ENCODE results near the gene PDE8B. TPM values are rescaled to one million over a fixed set of nuclear protein-coding genes. Genes with fewer than 3 reads are reported as not detected.
A peak's percentile ranks its signal among the peaks of the same experiment; 100 is the strongest.
"Not testable (repeated sequence)": the region's sequence is repeated elsewhere in the genome, so short reads cannot be mapped to it uniquely, and the experiment has no call there.

The PDE8B gene
- total and polyA plus RNA-seq, 9 donors = 2.0 to 4.9 (median 3.2) TPM

DNA sequence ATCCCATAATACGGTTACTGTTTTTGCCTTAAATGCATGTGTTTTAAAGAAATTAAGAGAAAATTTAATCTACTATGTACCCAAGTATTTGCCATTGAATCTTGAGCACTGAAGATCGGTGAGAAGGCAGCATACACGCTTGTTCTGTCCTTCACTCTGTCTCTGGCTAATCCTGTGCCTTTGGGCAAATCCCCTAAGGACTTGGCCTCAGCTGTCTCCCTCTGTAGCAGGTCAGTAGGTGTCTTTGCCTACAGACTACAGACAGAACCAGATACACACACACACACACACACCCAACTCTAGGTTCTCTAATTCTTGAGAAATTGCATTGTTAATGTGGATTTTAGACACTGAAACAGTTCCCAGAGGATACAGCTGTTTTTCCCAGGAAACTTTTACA is 164.2 kb downstream of the PDE8B start:
- Histone ChIP-seq H3K4me1 (ENCODE audit: control insufficient read depth, insufficient read depth, low read length) (no peaks in the 10 kb centered on the region), H3K9me3 (replicated peaks; ENCODE audit: control insufficient read depth, low read depth, low read length) (no peaks in the 10 kb centered on the region), H3K36me3 (ENCODE audit: control insufficient read depth, insufficient read depth, low read length) (no peaks in the 10 kb centered on the region), H3K27ac (ENCODE audit: low read length) (no peak overlapping the region), H3K27me3 (ENCODE audit: control insufficient read depth, insufficient read depth, low read length) (no peaks in the 10 kb centered on the region), H3K4me3 (ENCODE audit: low read length) (no peak overlapping the region)
- no peak for DNase-seq
- WGBS (ENCODE audit: insufficient coverage) = 58% methylated on average over 2 of the region's 3 CpGs

DNA sequence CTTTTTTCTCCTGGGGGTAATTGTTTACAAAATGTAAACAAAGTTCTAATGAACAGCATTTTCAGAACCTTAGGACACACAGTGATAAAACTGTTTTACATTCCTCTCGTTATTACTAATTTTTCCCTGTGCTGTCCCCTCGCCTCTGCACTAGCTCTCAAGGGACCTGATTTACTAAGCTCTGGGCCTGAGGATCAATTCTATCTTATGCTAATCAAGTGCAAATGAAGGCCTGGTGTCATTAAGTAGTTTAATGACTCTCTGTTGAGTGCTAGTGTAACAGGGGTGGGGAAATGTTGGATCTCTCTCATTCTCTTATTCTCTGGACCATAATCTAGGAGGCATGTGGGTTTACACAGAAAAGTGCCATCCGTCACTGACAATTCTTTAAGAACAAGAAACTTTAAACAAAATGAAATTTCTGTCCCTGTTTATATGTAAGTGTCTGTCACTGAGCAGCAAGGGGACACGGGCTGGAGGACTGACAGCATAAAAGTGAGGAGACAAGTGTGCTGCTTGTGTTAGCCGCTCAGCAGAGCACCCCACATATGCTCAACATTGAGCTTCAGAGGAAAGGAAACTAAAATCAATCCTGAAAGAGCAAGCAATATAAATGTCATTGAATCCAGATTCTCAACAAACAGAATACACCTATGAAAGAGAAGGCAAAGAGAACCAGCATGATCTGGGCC is 166.3 kb downstream of the PDE8B start:
- Histone ChIP-seq H3K36me3 (ENCODE audit: control insufficient read depth, insufficient read depth, low read length) (no peaks in the 10 kb centered on the region), H3K9me3 (replicated peaks; ENCODE audit: control insufficient read depth, low read depth, low read length) (no peaks in the 10 kb centered on the region), H3K27ac (ENCODE audit: low read length) (no peak overlapping the region), H3K4me1 (ENCODE audit: control insufficient read depth, insufficient read depth, low read length) (no peaks in the 10 kb centered on the region), H3K4me3 (ENCODE audit: low read length) (no peak overlapping the region), H3K27me3 (ENCODE audit: control insufficient read depth, insufficient read depth, low read length) (no peaks in the 10 kb centered on the region)
- DNase-seq = no peak
- no CpG with 5 or more reads among the region's 5 CpGs for WGBS (ENCODE audit: insufficient coverage)

DNA sequence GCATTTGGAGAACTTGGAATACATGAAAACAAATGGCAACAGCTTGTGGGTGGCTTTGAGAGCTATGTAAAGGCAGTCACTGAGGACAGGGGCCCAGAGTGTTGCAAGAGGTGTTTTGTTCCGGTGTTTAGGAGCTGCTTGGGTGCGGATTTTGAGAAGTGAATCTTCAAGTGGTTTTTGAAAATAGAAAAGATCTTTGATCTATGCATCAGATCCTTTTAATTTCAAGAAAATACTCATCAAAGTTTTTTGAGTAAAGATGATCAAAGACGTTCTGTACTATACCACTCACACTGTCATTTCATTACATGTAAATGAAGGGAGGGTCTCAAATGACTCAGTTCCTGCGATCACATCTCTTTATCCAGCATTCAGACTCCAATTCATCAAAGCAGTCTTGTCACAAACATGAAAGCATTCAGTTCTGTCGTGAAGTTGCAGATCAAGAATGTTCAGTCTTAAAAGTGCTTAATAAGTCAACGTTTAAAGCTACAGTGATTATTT is 169.1 kb downstream of the PDE8B start:
- WGBS (ENCODE audit: insufficient coverage) = no CpG with 5 or more reads among the region's 6 CpGs
- no peak for DNase-seq
- Histone ChIP-seq H3K9me3 (replicated peaks; ENCODE audit: control insufficient read depth, low read depth, low read length) (no peaks in the 10 kb centered on the region), H3K4me1 (ENCODE audit: control insufficient read depth, insufficient read depth, low read length) (no peaks in the 10 kb centered on the region), H3K36me3 (ENCODE audit: control insufficient read depth, insufficient read depth, low read length) (no peaks in the 10 kb centered on the region), H3K27me3 (ENCODE audit: control insufficient read depth, insufficient read depth, low read length) (no peaks in the 10 kb centered on the region), H3K4me3 (ENCODE audit: low read length) (no peak overlapping the region), H3K27ac (ENCODE audit: low read length) (no peak overlapping the region)

DNA sequence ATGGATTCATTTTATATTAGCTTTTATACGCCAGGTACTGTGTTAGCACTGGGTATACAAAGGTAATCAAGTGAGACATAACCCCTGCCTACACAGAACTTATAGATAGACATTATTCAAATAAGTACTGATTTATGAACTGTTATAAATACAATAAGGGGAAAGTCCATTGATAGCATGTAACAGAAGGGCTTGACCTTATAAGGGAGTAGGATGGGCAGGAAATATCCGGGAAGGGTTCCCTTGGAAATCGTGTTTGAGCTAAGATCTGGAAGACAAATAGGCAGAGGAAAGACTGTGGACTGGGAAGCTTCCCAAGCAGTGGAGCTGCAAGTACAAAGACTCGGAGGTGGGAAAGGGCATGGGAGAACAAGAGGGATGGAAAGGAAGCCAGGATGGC is 170.2 kb downstream of the PDE8B start:
- Histone ChIP-seq H3K4me3 (ENCODE audit: low read length) (no peak overlapping the region), H3K9me3 (replicated peaks; ENCODE audit: control insufficient read depth, low read depth, low read length) (no peaks in the 10 kb centered on the region), H3K4me1 (ENCODE audit: control insufficient read depth, insufficient read depth, low read length) (no peaks in the 10 kb centered on the region), H3K36me3 (ENCODE audit: control insufficient read depth, insufficient read depth, low read length) (no peaks in the 10 kb centered on the region), H3K27me3 (ENCODE audit: control insufficient read depth, insufficient read depth, low read length) (no peaks in the 10 kb centered on the region), H3K27ac (ENCODE audit: low read length) (no peak overlapping the region)
- no peak for DNase-seq
- 47% methylated on average over 3 of the region's 4 CpGs for WGBS (ENCODE audit: insufficient coverage)

DNA sequence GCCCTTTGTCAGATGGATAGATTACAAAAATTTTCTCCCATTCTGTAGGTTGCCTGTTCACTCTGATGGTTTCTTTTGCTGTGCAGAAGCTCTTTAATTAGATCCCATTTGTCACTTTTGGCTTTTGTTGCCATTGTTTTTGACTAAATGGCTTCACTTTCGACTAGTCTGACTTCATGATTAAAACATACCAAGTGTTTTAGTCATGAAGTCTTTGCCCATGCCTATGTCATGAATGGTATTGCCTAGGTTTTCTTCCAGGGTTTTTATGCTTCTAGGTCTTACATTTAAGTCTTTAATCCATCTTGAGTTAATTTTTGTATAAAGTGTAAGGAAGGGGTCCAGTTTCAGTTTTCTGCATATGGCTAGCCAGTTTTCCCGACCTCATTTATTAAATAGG is 172.9 kb downstream of the PDE8B start:
- DNase-seq; H3K27me3 ChIP-seq (ENCODE audit: control insufficient read depth, insufficient read depth, low read length); H3K4me3 ChIP-seq (ENCODE audit: low read length); H3K4me1 ChIP-seq (ENCODE audit: control insufficient read depth, insufficient read depth, low read length); H3K9me3 ChIP-seq (replicated peaks; ENCODE audit: control insufficient read depth, low read depth, low read length); H3K27ac ChIP-seq (ENCODE audit: low read length); H3K36me3 ChIP-seq (ENCODE audit: control insufficient read depth, insufficient read depth, low read length): not testable (repeated sequence)
- WGBS (ENCODE audit: insufficient coverage) = no CpG with 5 or more reads among the region's 2 CpGs

DNA sequence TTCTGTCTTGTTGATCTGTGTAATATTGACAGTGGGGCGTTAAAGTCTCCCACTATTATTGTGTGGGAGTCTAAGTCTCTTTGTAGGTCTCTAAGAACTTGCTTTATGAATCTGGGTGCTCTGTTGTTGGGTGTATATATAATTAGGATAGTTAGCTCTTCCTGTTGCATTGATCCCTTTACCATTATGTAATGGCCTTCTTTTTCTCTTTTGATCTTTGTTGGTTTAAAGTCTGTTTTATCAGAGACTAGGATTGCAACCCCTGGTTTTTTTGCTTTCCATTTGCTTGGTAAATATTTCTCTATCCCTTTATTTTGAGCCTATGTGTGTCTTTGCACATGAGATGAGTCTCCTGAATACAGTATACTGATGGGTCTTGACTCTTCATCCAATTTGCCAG is 175.9 kb downstream of the PDE8B start:
- no CpG with 5 or more reads among the region's 1 CpG for WGBS (ENCODE audit: insufficient coverage)
- H3K4me3 ChIP-seq (ENCODE audit: low read length); H3K9me3 ChIP-seq (replicated peaks; ENCODE audit: control insufficient read depth, low read depth, low read length); H3K27ac ChIP-seq (ENCODE audit: low read length); DNase-seq; H3K36me3 ChIP-seq (ENCODE audit: control insufficient read depth, insufficient read depth, low read length); H3K4me1 ChIP-seq (ENCODE audit: control insufficient read depth, insufficient read depth, low read length); H3K27me3 ChIP-seq (ENCODE audit: control insufficient read depth, insufficient read depth, low read length): not testable (repeated sequence)

DNA sequence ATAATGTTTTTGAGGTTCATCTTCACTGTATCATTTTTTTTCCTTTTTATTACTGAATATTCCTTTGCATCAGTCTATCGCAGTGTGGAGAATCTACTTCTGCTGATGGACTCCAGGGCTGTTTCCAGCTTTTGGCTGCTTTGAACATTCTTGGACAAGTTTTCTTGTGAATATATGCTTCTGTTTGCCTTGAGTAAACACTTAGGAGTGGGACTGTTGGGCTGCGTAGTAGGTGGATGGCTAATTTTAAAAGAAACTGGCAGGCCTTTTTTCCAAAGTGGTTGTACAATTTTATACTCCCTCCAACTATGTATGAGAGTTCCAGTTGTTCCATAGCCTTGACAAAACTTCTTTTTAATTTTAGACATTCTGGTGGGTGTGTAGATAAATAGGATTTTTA is 179.3 kb downstream of the PDE8B start:
- Histone ChIP-seq H3K4me3 (ENCODE audit: low read length) (no peak overlapping the region), H3K9me3 (replicated peaks; ENCODE audit: control insufficient read depth, low read depth, low read length) (no peaks in the 10 kb centered on the region), H3K27me3 (ENCODE audit: control insufficient read depth, insufficient read depth, low read length) (no peaks in the 10 kb centered on the region), H3K4me1 (ENCODE audit: control insufficient read depth, insufficient read depth, low read length) (no peaks in the 10 kb centered on the region), H3K27ac (ENCODE audit: low read length) (no peak overlapping the region), H3K36me3 (ENCODE audit: control insufficient read depth, insufficient read depth, low read length) (no peaks in the 10 kb centered on the region)
- peak; percentile 24 for DNase-seq
- WGBS (ENCODE audit: insufficient coverage) = no CpG with 5 or more reads among the region's 2 CpGs

DNA sequence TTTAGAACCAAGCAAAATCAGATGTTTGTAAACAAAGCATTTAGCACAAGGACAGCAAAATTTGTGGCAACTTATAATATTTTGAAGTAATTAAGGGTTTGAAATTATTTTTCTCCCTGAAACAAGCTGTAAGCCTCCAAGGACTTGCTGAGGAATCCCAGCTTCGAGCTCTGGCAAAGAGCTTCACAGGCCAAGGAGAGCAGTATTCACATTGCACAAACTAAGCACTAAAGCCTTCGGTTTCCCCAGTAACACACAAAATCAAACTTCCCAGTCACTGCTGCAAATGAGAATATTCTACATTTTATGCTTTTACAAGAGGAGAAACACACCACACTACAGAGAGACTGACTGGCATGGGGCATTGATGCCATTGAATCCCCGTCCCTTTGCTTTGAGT is 179.7 kb downstream of the PDE8B start:
- peak; percentile 32 for DNase-seq

DNA sequence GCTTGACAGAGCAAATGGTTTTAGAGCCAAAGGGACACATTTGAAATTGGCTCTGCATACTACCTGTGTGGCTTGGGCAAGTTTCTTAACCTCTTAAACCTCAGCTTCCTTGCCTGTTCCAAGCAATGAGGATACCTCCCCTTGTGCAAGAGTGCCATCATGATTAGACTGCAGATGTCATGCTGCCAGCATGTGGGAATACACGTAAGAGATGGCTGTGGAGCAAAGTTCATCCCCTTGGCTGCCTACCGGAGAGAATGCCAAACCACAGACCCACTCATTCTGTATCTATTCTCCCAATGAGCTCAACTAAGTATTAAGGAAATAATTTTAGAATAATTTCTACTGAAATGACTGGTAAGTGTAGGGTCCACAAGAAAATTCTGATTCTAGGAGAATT is 180.3 kb downstream of the PDE8B start:
- no peaks in the 10 kb centered on the region for H3K36me3 ChIP-seq (ENCODE audit: control insufficient read depth, insufficient read depth, low read length)
- H3K27me3 ChIP-seq (ENCODE audit: control insufficient read depth, insufficient read depth, low read length) = no peaks in the 10 kb centered on the region
- no peak overlapping the region for H3K27ac ChIP-seq (ENCODE audit: low read length)
- no peaks in the 10 kb centered on the region for H3K9me3 ChIP-seq (replicated peaks; ENCODE audit: control insufficient read depth, low read depth, low read length)
- no peaks in the 10 kb centered on the region for H3K4me1 ChIP-seq (ENCODE audit: control insufficient read depth, insufficient read depth, low read length)
- no peak for DNase-seq
- H3K4me3 ChIP-seq (ENCODE audit: low read length) = no peak overlapping the region
- no CpG with 5 or more reads among the region's 2 CpGs for WGBS (ENCODE audit: insufficient coverage)

More for the DNA sequence above, 179.7 kb downstream of the PDE8B start:
- Histone ChIP-seq H3K36me3 (ENCODE audit: control insufficient read depth, insufficient read depth, low read length) (no peaks in the 10 kb centered on the region), H3K27ac (ENCODE audit: low read length) (no peak overlapping the region), H3K27me3 (ENCODE audit: control insufficient read depth, insufficient read depth, low read length) (no peaks in the 10 kb centered on the region), H3K4me1 (ENCODE audit: control insufficient read depth, insufficient read depth, low read length) (no peaks in the 10 kb centered on the region), H3K9me3 (replicated peaks; ENCODE audit: control insufficient read depth, low read depth, low read length) (no peaks in the 10 kb centered on the region), H3K4me3 (ENCODE audit: low read length) (no peak overlapping the region)
- WGBS (ENCODE audit: insufficient coverage) = 49% methylated on average over 2 of the region's 3 CpGs

DNA sequence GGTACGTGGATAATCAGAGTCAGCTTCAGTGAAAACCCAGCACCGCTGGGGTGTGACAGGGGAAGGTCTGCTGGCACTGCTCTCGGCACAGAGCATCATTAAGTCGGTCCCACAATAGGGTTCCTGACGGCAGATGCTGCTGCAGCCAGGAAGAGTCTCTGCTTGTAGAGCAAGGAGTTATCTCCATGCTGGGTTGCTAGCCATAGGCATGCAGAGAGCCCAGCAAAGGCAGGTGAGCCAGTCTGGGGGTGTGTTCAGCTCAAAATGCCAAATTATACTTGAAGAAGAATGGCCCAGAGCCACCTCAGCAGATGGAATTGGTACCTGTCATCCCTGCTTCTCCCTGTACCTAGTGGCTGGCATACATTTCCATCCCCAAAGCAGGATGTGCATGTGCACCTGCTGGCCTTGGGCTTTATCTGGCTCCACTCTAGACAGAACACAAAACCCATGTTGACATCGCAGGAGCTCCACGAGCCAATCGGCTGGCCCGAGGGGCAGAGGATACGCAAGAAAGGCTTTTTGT is 180.8 kb downstream of the PDE8B start:
- H3K27me3 ChIP-seq (ENCODE audit: control insufficient read depth, insufficient read depth, low read length) = no peaks in the 10 kb centered on the region
- no peak overlapping the region for H3K27ac ChIP-seq (ENCODE audit: low read length)
- 87% methylated on average over 5 of the region's 10 CpGs for WGBS (ENCODE audit: insufficient coverage)

More for the DNA sequence above, 180.8 kb downstream of the PDE8B start:
- Histone ChIP-seq H3K4me1 (ENCODE audit: control insufficient read depth, insufficient read depth, low read length) (no peaks in the 10 kb centered on the region), H3K9me3 (replicated peaks; ENCODE audit: control insufficient read depth, low read depth, low read length) (no peaks in the 10 kb centered on the region), H3K36me3 (ENCODE audit: control insufficient read depth, insufficient read depth, low read length) (no peaks in the 10 kb centered on the region), H3K4me3 (ENCODE audit: low read length) (no peak overlapping the region)
- no peak for DNase-seq
